GM23338 (cell line): Measurements from ENCODE around the gene PIP5K1C.

Experiments used
- CREB1 ChIP-seq: fragments of 250-450 bp; sonication (Bioruptor Pico); IDR thresholded peaks from 2 replicates; pipeline ENCODE4 v1.5.0; 2020; ENCODE audit warnings: low read depth, mild to moderate bottlenecking, moderate library complexity
- EZH2 ChIP-seq: fragments of 200-600 bp; sonication (generic); IDR thresholded peaks from one replicate; pipeline ENCODE4 v1.8.0; 2017; ENCODE audit warnings: antibody characterized with exemption, mild to moderate bottlenecking, low read depth; ENCODE audit not compliant: unreplicated experiment
- JUNB ChIP-seq: IDR thresholded peaks from one replicate; pipeline ENCODE4 v1.6.1; 2016; ENCODE audit warnings: antibody characterized with exemption; ENCODE audit not compliant: unreplicated experiment
- POLR2AphosphoS5 ChIP-seq: IDR thresholded peaks from 2 replicates; pipeline ENCODE4 v1.6.1; 2016; ENCODE audit warnings: antibody characterized with exemption, low read depth
- TF ChIP-seq, protein P1 (sequence below), 2 experiments: fragments of 200-600 bp in 1 of 2; sonication (generic) in 1 of 2; conservative IDR thresholded peaks; 2 replicates each; pipeline versions ENCODE4 v1.5.1 to v1.6.1; 2016 to 2017; ENCODE audit warnings: antibody characterized with exemption in 2 of 2, low read depth in 2 of 2, mild to moderate bottlenecking in 2 of 2, moderate library complexity in 1 of 2
- TF ChIP-seq, protein P2 (sequence below): fragments of 250-450 bp; sonication (Bioruptor Pico); IDR thresholded peaks from 2 replicates; pipeline ENCODE4 v1.5.0; 2020; ENCODE audit warnings: mild to moderate bottlenecking, moderate library complexity
- TF ChIP-seq, protein P3 (sequence below): IDR thresholded peaks from one replicate; pipeline ENCODE4 v1.6.1; 2018; ENCODE audit warnings: antibody characterized with exemption; ENCODE audit not compliant: unreplicated experiment

DNA sequence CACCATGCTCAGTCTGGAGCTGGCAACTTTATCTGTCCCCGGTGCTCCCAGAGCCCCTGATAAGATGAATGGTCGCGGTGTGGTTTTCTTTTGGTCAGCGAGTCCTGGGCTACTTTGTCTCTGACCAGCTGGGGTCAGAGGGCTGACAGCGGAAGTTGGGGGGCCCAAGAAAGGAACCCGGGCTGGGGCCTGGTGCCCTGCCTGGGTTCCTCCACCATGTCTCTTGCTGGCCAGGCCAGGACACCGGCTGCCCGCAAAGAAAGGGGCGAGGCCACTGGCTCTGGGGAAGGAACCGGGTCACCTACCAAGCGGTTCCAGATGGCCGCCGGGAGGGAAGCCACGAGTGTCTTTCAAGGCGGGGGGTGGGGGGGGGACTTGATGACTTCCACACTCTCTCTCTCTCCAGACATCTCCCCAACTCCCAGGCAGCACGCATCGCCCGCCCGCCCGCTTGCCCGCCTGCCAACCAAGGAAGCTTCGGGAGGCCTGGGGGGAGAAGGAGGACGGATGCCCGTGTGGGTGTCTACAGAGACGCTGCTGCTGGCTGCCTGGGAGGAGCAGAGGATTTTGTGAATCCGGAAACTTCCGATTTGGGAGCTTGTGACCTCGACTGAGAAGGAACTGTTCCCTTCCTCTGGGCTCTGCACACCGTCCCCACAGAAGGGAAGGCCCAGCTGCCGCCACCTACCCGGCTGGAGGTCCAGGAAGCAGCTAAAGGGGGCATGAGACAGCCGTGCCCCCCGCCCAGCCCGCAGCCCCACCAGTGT lies 1.1 kb downstream of the PIP5K1C start:
- TF ChIP-seq, protein P1, sequence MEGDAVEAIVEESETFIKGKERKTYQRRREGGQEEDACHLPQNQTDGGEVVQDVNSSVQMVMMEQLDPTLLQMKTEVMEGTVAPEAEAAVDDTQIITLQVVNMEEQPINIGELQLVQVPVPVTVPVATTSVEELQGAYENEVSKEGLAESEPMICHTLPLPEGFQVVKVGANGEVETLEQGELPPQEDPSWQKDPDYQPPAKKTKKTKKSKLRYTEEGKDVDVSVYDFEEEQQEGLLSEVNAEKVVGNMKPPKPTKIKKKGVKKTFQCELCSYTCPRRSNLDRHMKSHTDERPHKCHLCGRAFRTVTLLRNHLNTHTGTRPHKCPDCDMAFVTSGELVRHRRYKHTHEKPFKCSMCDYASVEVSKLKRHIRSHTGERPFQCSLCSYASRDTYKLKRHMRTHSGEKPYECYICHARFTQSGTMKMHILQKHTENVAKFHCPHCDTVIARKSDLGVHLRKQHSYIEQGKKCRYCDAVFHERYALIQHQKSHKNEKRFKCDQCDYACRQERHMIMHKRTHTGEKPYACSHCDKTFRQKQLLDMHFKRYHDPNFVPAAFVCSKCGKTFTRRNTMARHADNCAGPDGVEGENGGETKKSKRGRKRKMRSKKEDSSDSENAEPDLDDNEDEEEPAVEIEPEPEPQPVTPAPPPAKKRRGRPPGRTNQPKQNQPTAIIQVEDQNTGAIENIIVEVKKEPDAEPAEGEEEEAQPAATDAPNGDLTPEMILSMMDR (conservative IDR thresholded peaks at IDR 0.05; ENCODE audit: low read depth in 2 of 2), result no peak
- TF ChIP-seq EZH2 (no peak), JUNB (no peak), CREB1 (no peak), POLR2AphosphoS5 (no peak)
- TF ChIP-seq, protein P2, sequence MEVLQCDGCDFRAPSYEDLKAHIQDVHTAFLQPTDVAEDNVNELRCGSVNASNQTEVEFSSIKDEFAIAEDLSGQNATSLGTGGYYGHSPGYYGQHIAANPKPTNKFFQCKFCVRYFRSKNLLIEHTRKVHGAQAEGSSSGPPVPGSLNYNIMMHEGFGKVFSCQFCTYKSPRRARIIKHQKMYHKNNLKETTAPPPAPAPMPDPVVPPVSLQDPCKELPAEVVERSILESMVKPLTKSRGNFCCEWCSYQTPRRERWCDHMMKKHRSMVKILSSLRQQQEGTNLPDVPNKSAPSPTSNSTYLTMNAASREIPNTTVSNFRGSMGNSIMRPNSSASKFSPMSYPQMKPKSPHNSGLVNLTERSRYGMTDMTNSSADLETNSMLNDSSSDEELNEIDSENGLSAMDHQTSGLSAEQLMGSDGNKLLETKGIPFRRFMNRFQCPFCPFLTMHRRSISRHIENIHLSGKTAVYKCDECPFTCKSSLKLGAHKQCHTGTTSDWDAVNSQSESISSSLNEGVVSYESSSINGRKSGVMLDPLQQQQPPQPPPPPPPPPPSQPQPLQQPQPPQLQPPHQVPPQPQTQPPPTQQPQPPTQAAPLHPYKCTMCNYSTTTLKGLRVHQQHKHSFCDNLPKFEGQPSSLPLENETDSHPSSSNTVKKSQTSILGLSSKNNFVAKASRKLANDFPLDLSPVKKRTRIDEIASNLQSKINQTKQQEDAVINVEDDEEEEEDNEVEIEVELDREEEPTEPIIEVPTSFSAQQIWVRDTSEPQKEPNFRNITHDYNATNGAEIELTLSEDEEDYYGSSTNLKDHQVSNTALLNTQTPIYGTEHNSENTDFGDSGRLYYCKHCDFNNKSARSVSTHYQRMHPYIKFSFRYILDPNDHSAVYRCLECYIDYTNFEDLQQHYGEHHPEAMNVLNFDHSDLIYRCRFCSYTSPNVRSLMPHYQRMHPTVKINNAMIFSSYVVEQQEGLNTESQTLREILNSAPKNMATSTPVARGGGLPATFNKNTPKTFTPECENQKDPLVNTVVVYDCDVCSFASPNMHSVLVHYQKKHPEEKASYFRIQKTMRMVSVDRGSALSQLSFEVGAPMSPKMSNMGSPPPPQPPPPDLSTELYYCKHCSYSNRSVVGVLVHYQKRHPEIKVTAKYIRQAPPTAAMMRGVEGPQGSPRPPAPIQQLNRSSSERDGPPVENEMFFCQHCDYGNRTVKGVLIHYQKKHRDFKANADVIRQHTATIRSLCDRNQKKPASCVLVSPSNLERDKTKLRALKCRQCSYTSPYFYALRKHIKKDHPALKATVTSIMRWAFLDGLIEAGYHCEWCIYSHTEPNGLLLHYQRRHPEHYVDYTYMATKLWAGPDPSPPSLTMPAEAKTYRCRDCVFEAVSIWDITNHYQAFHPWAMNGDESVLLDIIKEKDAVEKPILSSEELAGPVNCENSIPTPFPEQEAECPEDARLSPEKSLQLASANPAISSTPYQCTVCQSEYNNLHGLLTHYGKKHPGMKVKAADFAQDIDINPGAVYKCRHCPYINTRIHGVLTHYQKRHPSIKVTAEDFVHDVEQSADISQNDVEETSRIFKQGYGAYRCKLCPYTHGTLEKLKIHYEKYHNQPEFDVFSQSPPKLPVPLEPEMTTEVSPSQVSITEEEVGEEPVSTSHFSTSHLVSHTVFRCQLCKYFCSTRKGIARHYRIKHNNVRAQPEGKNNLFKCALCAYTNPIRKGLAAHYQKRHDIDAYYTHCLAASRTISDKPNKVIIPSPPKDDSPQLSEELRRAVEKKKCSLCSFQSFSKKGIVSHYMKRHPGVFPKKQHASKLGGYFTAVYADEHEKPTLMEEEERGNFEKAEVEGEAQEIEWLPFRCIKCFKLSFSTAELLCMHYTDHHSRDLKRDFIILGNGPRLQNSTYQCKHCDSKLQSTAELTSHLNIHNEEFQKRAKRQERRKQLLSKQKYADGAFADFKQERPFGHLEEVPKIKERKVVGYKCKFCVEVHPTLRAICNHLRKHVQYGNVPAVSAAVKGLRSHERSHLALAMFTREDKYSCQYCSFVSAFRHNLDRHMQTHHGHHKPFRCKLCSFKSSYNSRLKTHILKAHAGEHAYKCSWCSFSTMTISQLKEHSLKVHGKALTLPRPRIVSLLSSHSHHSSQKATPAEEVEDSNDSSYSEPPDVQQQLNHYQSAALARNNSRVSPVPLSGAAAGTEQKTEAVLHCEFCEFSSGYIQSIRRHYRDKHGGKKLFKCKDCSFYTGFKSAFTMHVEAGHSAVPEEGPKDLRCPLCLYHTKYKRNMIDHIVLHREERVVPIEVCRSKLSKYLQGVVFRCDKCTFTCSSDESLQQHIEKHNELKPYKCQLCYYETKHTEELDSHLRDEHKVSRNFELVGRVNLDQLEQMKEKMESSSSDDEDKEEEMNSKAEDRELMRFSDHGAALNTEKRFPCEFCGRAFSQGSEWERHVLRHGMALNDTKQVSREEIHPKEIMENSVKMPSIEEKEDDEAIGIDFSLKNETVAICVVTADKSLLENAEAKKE, result no peak
- TF ChIP-seq, protein P3, sequence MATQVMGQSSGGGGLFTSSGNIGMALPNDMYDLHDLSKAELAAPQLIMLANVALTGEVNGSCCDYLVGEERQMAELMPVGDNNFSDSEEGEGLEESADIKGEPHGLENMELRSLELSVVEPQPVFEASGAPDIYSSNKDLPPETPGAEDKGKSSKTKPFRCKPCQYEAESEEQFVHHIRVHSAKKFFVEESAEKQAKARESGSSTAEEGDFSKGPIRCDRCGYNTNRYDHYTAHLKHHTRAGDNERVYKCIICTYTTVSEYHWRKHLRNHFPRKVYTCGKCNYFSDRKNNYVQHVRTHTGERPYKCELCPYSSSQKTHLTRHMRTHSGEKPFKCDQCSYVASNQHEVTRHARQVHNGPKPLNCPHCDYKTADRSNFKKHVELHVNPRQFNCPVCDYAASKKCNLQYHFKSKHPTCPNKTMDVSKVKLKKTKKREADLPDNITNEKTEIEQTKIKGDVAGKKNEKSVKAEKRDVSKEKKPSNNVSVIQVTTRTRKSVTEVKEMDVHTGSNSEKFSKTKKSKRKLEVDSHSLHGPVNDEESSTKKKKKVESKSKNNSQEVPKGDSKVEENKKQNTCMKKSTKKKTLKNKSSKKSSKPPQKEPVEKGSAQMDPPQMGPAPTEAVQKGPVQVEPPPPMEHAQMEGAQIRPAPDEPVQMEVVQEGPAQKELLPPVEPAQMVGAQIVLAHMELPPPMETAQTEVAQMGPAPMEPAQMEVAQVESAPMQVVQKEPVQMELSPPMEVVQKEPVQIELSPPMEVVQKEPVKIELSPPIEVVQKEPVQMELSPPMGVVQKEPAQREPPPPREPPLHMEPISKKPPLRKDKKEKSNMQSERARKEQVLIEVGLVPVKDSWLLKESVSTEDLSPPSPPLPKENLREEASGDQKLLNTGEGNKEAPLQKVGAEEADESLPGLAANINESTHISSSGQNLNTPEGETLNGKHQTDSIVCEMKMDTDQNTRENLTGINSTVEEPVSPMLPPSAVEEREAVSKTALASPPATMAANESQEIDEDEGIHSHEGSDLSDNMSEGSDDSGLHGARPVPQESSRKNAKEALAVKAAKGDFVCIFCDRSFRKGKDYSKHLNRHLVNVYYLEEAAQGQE, result no peak
